T-cell (primary cell): Measurements from ENCODE around the gene NPTX1. TPM values are rescaled to one million over a fixed set of nuclear protein-coding genes. Genes with fewer than 3 reads are reported as not detected.

Experiments used
- total RNA-seq, 35 experiments: library from RNA in 6 of 35; stranded (reverse) in 6 of 35; fragments of 120-200 nt in 1 of 35; gene quantifications; one replicate each; pipeline versions ENCODE4 v1.2.1 to v1.2.4 and lab custom pipeline; 2013 to 2026

Gene NPTX1
- total RNA-seq, 5 donors from 2014 or later (not counting 1 experiment from before 2014, with no cell fraction given): 0.13 to 0.67 (median 0.33) TPM

Other genes with a start within 250 kb of the NPTX1 start
- gene RNF213, start 215.8 kb downstream of the NPTX1 start, total RNA-seq: 100 to 1,000 TPM; 433 to 628 (median 590) TPM
- 10 to 100 TPM; 17.1 to 22.2 (median 21.1) TPM for gene ENDOV, start 61.4 kb downstream of the NPTX1 start, total RNA-seq
- gene RPTOR, start 68.2 kb upstream of the NPTX1 start, total RNA-seq: 10 to 100 TPM; 59.4 to 76.8 (median 71.4) TPM